MG63 (cell line): Measurements from ENCODE around the gene ADAMTS3. TPM values are rescaled to one million over a fixed set of nuclear protein-coding genes. Genes with fewer than 3 reads are reported as not detected.

Experiments
- DNase-seq: peaks from one replicate; pipeline ENCODE4 v3.0.0-alpha.2; 2020
- H3K27me3 ChIP-seq: fragments of 250-450 bp; sonication (Bioruptor Pico); 2 replicates; pipeline ENCODE4 v1.5.1; 2020; ENCODE audit warnings: mild to moderate bottlenecking, moderate library complexity
- H3K36me3 ChIP-seq: fragments of 250-450 bp; sonication (Bioruptor Pico); 2 replicates; pipeline ENCODE4 v1.5.1; 2020; ENCODE audit warnings: mild to moderate bottlenecking, moderate library complexity
- H3K4me3 ChIP-seq: fragments of 250-450 bp; sonication (Bioruptor Pico); 2 replicates; pipeline ENCODE4 v1.5.1; 2020; ENCODE audit warnings: mild to moderate bottlenecking, moderate library complexity
- H3K9me3 ChIP-seq: fragments of 250-450 bp; sonication (Bioruptor Pico); 2 replicates; pipeline ENCODE4 v1.5.1; 2020; ENCODE audit warnings: mild to moderate bottlenecking, moderate library complexity
- total RNA-seq: library from RNA; depleted of rRNA; stranded (reverse); fragments of >200 nt; shearing (Covaris generic); gene quantifications from 2 replicates; pipeline ENCODE4 v1.2.3, GENCODE V29; 2014; ENCODE audit warnings: low replicate concordance

ADAMTS3 gene
- total RNA-seq, 1 experiment from 2014 or later = 7.1 TPM

GRCh38 chr4:72313121-72313520 lies 255.9 kb downstream of the ADAMTS3 start:
- H3K36me3 ChIP-seq = peaks cover 19% of the 10 kb centered on the region
- H3K4me3 ChIP-seq = no peak overlapping the region
- DNase-seq = no peak
- H3K9me3 ChIP-seq = no peaks in the 10 kb centered on the region
- no peaks in the 10 kb centered on the region for H3K27me3 ChIP-seq

- DNase-seq = peak; percentile 87
- no peak overlapping the region for H3K4me3 ChIP-seq
- H3K9me3 ChIP-seq = no peaks in the 10 kb centered on the region
- peaks cover 19% of the 10 kb centered on the region for H3K36me3 ChIP-seq
- H3K27me3 ChIP-seq = no peaks in the 10 kb centered on the region
These were observed 256.9 kb downstream of the ADAMTS3 start for GRCh38 chr4:72312032-72312650.

GRCh38 chr4:72311291-72311690 lies 257.7 kb downstream of the ADAMTS3 start:
- Histone ChIP-seq H3K27me3 (no peaks in the 10 kb centered on the region), H3K36me3 (peaks cover 19% of the 10 kb centered on the region), H3K9me3 (no peaks in the 10 kb centered on the region), H3K4me3 (no peak overlapping the region)
- DNase-seq = no peak

- Histone ChIP-seq H3K9me3 (no peaks in the 10 kb centered on the region), H3K27me3 (no peaks in the 10 kb centered on the region), H3K36me3 (peaks cover 11% of the 10 kb centered on the region), H3K4me3 (no peak overlapping the region)
- no peak for DNase-seq
These were observed 263.4 kb downstream of the ADAMTS3 start for GRCh38 chr4:72305620-72306019.

- Histone ChIP-seq H3K4me3 (no peak overlapping the region), H3K27me3 (no peaks in the 10 kb centered on the region), H3K36me3 (peaks cover 10% of the 10 kb centered on the region; the same call in 1 of the 2 replicates), H3K9me3 (no peaks in the 10 kb centered on the region)
- no peak for DNase-seq
These were observed 263.9 kb downstream of the ADAMTS3 start for GRCh38 chr4:72305080-72305479.

GRCh38 chr4:72302981-72303704 lies 265.9 kb downstream of the ADAMTS3 start:
- Histone ChIP-seq H3K36me3 (no peaks in the 10 kb centered on the region), H3K4me3 (no peak overlapping the region), H3K9me3 (no peaks in the 10 kb centered on the region), H3K27me3 (no peaks in the 10 kb centered on the region)
- DNase-seq = no peak

- no peak for DNase-seq
- Histone ChIP-seq H3K9me3 (no peaks in the 10 kb centered on the region), H3K36me3 (no peaks in the 10 kb centered on the region), H3K4me3 (no peak overlapping the region), H3K27me3 (no peaks in the 10 kb centered on the region)
These were observed 267.3 kb downstream of the ADAMTS3 start for GRCh38 chr4:72301759-72302158.

- H3K27me3 ChIP-seq = no peaks in the 10 kb centered on the region
- H3K36me3 ChIP-seq = no peaks in the 10 kb centered on the region
- no peak overlapping the region for H3K4me3 ChIP-seq
- H3K9me3 ChIP-seq = no peaks in the 10 kb centered on the region
- no peak for DNase-seq
These were observed 268.9 kb downstream of the ADAMTS3 start for GRCh38 chr4:72300126-72300525.

- DNase-seq = no peak
- Histone ChIP-seq H3K36me3 (0 out of 2 replicates have a peak, but pooled peaks cover 3% of the 10 kb centered on the region), H3K4me3 (no peak overlapping the region), H3K9me3 (no peaks in the 10 kb centered on the region), H3K27me3 (no peaks in the 10 kb centered on the region)
These were observed 273.0 kb downstream of the ADAMTS3 start for GRCh38 chr4:72295966-72296557.

- H3K9me3 ChIP-seq = no peaks in the 10 kb centered on the region
- no peaks in the 10 kb centered on the region for H3K27me3 ChIP-seq
- DNase-seq = no peak
- H3K36me3 ChIP-seq = 0 out of 2 replicates have a peak, but pooled peaks cover 3% of the 10 kb centered on the region
- no peak overlapping the region for H3K4me3 ChIP-seq
These were observed 278.3 kb downstream of the ADAMTS3 start for GRCh38 chr4:72290737-72291136.

- Histone ChIP-seq H3K9me3 (no peaks in the 10 kb centered on the region), H3K4me3 (no peak overlapping the region), H3K36me3 (no peaks in the 10 kb centered on the region), H3K27me3 (no peaks in the 10 kb centered on the region)
- no peak for DNase-seq
These were observed 282.1 kb downstream of the ADAMTS3 start for GRCh38 chr4:72286910-72287309.

GRCh38 chr4:72286185-72286584 lies 282.8 kb downstream of the ADAMTS3 start:
- no peaks in the 10 kb centered on the region for H3K27me3 ChIP-seq

GRCh38 chr4:72283357-72283756 lies 285.7 kb downstream of the ADAMTS3 start:
- H3K4me3 ChIP-seq = no peak overlapping the region
- H3K36me3 ChIP-seq = no peaks in the 10 kb centered on the region
- no peaks in the 10 kb centered on the region for H3K27me3 ChIP-seq
- no peak for DNase-seq
- H3K9me3 ChIP-seq = no peaks in the 10 kb centered on the region

More at GRCh38 chr4:72286185-72286584, 282.8 kb downstream of the ADAMTS3 start:
- no peak for DNase-seq
- H3K9me3 ChIP-seq = no peaks in the 10 kb centered on the region
- no peaks in the 10 kb centered on the region for H3K36me3 ChIP-seq
- no peak overlapping the region for H3K4me3 ChIP-seq

- no peaks in the 10 kb centered on the region for H3K9me3 ChIP-seq
- H3K27me3 ChIP-seq = no peaks in the 10 kb centered on the region
- no peak for DNase-seq
- no peak overlapping the region for H3K4me3 ChIP-seq
- no peaks in the 10 kb centered on the region for H3K36me3 ChIP-seq
These were observed 288.8 kb downstream of the ADAMTS3 start for GRCh38 chr4:72280252-72280651.

GRCh38 chr4:72275381-72275780 lies 293.6 kb downstream of the ADAMTS3 start:
- Histone ChIP-seq H3K27me3 (no peaks in the 10 kb centered on the region), H3K9me3 (no peaks in the 10 kb centered on the region), H3K4me3 (no peak overlapping the region), H3K36me3 (no peaks in the 10 kb centered on the region)
- DNase-seq = no peak

- H3K36me3 ChIP-seq = no peaks in the 10 kb centered on the region
- H3K27me3 ChIP-seq = no peaks in the 10 kb centered on the region
- H3K9me3 ChIP-seq = no peaks in the 10 kb centered on the region
- DNase-seq = no peak
- H3K4me3 ChIP-seq = no peak overlapping the region
These were observed 294.8 kb downstream of the ADAMTS3 start for GRCh38 chr4:72274251-72274650.

- H3K9me3 ChIP-seq = no peaks in the 10 kb centered on the region
- no peaks in the 10 kb centered on the region for H3K27me3 ChIP-seq
- H3K4me3 ChIP-seq = no peak overlapping the region
- DNase-seq = no peak
- H3K36me3 ChIP-seq = no peaks in the 10 kb centered on the region
These were observed 313.8 kb downstream of the ADAMTS3 start for GRCh38 chr4:72255269-72255668.

GRCh38 chr4:72243641-72244040 lies 325.4 kb downstream of the ADAMTS3 start:
- no peak overlapping the region for H3K4me3 ChIP-seq
- no peaks in the 10 kb centered on the region for H3K36me3 ChIP-seq
- H3K9me3 ChIP-seq = no peaks in the 10 kb centered on the region
- DNase-seq = no peak
- H3K27me3 ChIP-seq = no peaks in the 10 kb centered on the region
